Chondrocyte (in vitro differentiated cells): ENCODE data around the gene ALKBH1. TPM values are rescaled to one million over a fixed set of nuclear protein-coding genes. Genes with fewer than 3 reads are reported as not detected.
"Not testable (repeated sequence)": the region's sequence is repeated elsewhere in the genome, so short reads cannot be mapped to it uniquely, and the experiment has no call there.

ENCODE experiments used
- DNase-seq: peaks from one replicate; pipeline ENCODE4 v3.0.0; 2021; ENCODE audit warnings: mixed read lengths, low spot score
- H3K27ac Mint-ChIP-seq: one replicate; pipeline ENCODE4 v1.8.0; 2021; ENCODE audit warnings: mild to moderate bottlenecking, moderate library complexity, mixed read lengths; ENCODE audit not compliant: unreplicated experiment
- H3K27me3 Mint-ChIP-seq: 2 replicates; pipeline ENCODE4 v1.8.0; 2021; ENCODE audit warnings: low read depth, mixed read lengths
- H3K36me3 Mint-ChIP-seq: 2 replicates; pipeline ENCODE4 v1.8.0; 2021; ENCODE audit warnings: low read depth, mixed read lengths
- H3K4me1 Mint-ChIP-seq: 2 replicates; pipeline ENCODE4 v1.8.0; 2021; ENCODE audit warnings: low read depth, mild to moderate bottlenecking, mixed read lengths
- H3K4me3 Mint-ChIP-seq: one replicate; pipeline ENCODE4 v1.8.0; 2021; ENCODE audit warnings: mild to moderate bottlenecking, moderate library complexity, mixed read lengths; ENCODE audit not compliant: unreplicated experiment
- H3K9me3 Mint-ChIP-seq: 2 replicates; pipeline ENCODE4 v1.8.0; 2021; ENCODE audit warnings: low read depth, mixed read lengths
- long read RNA-seq: library from polyadenylated mRNA; stranded (forward); transcript quantifications from one replicate; pipeline ENCODE4 v2.0.0, GENCODE V29; 2021
- total RNA-seq: library from RNA; stranded (reverse); gene quantifications from 3 replicates; pipeline ENCODE4 v1.2.1, GENCODE V29; 2021
- TF ChIP-seq, protein P1 (sequence below): fragments of 200-600 bp; sonication (generic); IDR thresholded peaks from 2 replicates; pipeline ENCODE4 v1.5.0; 2021; ENCODE audit warnings: antibody characterized with exemption, mild to moderate bottlenecking, moderate library complexity

ALKBH1 gene, protein sequence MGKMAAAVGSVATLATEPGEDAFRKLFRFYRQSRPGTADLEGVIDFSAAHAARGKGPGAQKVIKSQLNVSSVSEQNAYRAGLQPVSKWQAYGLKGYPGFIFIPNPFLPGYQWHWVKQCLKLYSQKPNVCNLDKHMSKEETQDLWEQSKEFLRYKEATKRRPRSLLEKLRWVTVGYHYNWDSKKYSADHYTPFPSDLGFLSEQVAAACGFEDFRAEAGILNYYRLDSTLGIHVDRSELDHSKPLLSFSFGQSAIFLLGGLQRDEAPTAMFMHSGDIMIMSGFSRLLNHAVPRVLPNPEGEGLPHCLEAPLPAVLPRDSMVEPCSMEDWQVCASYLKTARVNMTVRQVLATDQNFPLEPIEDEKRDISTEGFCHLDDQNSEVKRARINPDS
- total RNA-seq = 7.6 to 12.7 TPM (median 8.3 TPM) in 3 replicates
- long read RNA-seq, transcript ALKBH1-201 (6 exons, 2,594 nt) = major isoform, 5 of 6 reads
- long read RNA-seq, partial matches to known transcripts = 0 of 6 reads
- long read RNA-seq, other reads (novel, unspliced or antisense) = 1 of 6 reads

DNA sequence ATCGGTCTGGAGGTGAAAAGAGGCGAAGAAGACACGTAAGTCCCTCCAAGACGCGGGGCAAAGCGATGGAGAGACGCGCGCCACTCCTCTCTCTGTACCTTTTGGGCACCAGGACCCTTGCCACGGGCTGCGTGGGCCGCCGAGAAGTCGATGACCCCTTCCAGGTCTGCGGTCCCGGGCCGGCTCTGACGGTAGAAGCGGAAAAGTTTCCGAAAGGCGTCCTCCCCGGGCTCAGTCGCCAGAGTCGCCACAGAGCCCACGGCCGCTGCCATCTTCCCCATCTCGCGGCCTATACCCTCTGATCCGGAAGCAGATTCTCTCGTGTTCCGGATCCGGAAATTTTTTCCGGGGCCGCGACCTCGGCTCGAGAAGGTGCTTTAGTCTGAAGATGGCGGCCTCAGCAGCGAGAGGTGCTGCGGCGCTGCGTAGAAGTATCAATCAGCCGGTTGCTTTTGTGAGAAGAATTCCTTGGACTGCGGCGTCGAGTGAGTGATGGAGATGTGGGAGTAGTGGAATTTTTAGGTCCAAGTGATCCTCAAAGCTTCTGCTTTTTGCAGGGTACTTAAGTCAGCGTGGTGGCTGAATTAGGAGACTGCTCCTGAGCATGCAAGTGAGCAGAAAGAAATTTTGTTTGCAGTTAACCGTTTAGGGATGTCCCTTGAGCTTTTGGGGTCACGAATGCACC, at the start of gene ALKBH1, which contains the start of gene SLIRP:
Gene ALKBH1 (minus strand): TSS at position 300 of the 685 bp plus-strand sequence. CDS start 19 bp downstream, at position 281.
Gene SLIRP (plus strand): TSS at position 380 of the 685 bp plus-strand sequence. CDS start 9 bp downstream, at position 389.
- TF ChIP-seq, protein P1, sequence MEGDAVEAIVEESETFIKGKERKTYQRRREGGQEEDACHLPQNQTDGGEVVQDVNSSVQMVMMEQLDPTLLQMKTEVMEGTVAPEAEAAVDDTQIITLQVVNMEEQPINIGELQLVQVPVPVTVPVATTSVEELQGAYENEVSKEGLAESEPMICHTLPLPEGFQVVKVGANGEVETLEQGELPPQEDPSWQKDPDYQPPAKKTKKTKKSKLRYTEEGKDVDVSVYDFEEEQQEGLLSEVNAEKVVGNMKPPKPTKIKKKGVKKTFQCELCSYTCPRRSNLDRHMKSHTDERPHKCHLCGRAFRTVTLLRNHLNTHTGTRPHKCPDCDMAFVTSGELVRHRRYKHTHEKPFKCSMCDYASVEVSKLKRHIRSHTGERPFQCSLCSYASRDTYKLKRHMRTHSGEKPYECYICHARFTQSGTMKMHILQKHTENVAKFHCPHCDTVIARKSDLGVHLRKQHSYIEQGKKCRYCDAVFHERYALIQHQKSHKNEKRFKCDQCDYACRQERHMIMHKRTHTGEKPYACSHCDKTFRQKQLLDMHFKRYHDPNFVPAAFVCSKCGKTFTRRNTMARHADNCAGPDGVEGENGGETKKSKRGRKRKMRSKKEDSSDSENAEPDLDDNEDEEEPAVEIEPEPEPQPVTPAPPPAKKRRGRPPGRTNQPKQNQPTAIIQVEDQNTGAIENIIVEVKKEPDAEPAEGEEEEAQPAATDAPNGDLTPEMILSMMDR = peak; percentile 9
- H3K4me1 Mint-ChIP-seq = peaks cover 36% of the 10 kb centered on the region
- peak within 1 kb of the TSS; percentile 93 for H3K4me3 Mint-ChIP-seq
- peaks cover 5% of the 10 kb centered on the region for H3K36me3 Mint-ChIP-seq
- H3K27me3 Mint-ChIP-seq = no peaks in the 10 kb centered on the region
- H3K27ac Mint-ChIP-seq = peak within 1 kb of the TSS; percentile 95
- DNase-seq = peak; percentile 93
- H3K9me3 Mint-ChIP-seq = no peaks in the 10 kb centered on the region

DNA sequence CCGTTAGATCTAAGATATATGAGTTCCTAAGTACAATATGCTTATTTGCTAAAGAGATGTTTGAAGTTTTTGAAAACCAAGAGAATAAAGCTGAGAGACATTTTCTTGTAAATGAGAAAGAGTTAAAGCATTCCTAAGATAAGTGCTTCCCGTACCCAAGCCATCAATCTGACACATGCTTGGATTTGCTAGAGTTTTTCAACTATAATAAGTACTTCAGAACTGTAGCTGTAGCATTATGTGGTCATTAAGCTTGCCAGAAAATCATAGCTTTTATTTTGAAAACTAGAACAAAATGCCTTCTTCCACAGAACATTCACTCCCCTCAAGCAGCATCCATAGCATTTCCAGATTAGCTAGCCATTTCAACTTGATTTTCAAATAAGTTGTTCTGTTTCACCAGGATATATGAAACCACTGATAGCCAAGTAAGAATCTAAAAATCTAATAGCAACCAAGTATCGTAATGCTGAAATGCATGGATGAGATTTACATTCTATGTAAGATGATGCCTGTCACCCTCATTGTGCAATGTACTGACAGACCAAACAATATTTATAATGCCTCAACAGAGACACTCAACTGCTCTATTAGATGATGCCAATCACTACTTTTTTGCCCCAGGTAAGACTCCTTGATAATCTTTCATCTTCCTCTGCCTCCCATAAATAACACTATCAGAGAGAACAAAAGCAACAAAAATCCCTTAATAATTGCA, 45.1 kb upstream of the ALKBH1 start:
- Mint-ChIP-seq H3K4me1 (peaks cover 6% of the 10 kb centered on the region), H3K4me3 (no peak overlapping the region), H3K36me3 (peaks cover 20% of the 10 kb centered on the region), H3K27me3 (no peaks in the 10 kb centered on the region), H3K27ac (no peak overlapping the region), H3K9me3 (no peaks in the 10 kb centered on the region)
- TF ChIP-seq, protein P1 = no peak
- no peak for DNase-seq

DNA sequence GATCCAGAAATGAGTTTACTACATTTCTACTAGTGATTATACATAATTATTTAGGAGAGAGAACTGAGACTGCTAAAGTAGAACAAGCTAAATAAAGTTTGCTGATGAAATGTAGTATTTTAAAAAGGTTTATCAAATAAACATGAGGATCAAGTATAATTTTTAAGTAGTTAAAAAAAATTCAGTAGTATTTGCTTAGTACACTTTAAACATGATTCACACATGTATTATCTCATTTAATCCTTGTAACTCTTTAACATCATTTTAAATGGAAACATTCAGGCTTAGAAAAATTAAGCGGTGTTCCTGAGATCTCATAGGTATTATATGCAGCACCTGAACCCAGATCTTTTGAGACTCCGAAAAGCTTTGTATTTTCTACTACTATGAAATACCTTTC, 44.4 kb upstream of the ALKBH1 start:
- no peak overlapping the region for H3K27ac Mint-ChIP-seq
- no peaks in the 10 kb centered on the region for H3K27me3 Mint-ChIP-seq
- DNase-seq = no peak
- TF ChIP-seq, protein P1 = no peak
- H3K4me1 Mint-ChIP-seq = no peaks in the 10 kb centered on the region
- peaks cover 21% of the 10 kb centered on the region for H3K36me3 Mint-ChIP-seq
- H3K4me3 Mint-ChIP-seq = no peak overlapping the region
- H3K9me3 Mint-ChIP-seq = no peaks in the 10 kb centered on the region

DNA sequence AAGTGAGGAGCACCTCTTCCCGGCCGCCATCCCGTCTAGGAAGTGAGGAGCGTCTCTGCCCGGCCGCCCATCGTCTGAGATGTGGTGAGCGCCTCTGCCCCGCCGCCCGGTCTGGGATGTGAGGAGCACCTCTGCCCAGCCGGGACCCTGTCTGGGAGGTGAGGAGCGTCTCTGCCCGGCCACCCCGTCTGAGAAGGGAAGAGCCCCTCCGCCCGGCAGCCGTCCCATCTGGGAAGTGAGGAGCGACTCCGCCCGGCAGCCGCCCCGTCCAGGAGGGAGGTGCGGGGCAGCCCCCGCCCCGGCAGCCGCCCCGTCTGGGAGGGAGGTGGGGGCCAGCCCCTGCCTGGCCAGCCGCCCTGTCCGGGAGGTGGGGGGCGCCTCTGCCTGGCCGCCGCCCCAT, 39.6 kb upstream of the ALKBH1 start:
- not testable (repeated sequence) for H3K4me1 Mint-ChIP-seq, H3K27me3 Mint-ChIP-seq, DNase-seq, H3K27ac Mint-ChIP-seq, H3K9me3 Mint-ChIP-seq, H3K4me3 Mint-ChIP-seq
- peaks cover 22% of the 10 kb centered on the region for H3K36me3 Mint-ChIP-seq

DNA sequence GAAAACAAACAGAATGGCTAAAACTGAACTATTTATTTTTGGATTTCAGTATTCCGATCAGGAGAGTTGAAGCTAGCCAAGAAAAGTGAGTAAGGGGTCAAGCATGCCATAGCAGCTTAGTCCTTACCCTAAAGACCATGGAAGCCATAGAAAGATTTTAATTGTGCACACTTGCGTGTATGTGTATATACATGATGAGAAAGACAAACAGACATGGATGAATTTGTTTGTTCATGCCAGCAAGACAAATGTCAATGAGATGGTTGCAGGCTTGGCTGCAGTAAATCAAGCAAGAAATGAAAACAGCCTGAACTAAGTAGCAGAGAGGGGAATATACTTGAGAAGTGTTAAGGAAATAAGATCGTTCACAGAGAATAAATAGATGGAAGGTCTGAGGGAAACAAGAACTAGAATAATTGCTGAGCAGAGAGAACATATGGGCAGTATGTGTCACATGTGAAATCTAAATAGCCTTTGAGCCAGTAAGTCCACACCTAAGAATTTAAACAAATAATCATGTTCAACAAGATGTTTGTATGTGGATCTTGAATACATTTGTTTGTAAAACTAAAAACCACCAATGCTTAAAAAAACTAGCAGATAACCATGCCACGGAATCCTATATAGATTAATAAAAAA, 38.4 kb upstream of the ALKBH1 start:
- no peaks in the 10 kb centered on the region for H3K9me3 Mint-ChIP-seq

More for the DNA sequence above, 38.4 kb upstream of the ALKBH1 start:
- H3K4me1 Mint-ChIP-seq = peaks cover 4% of the 10 kb centered on the region
- DNase-seq = no peak
- H3K27ac Mint-ChIP-seq = no peak overlapping the region
- TF ChIP-seq, protein P1 = no peak
- no peaks in the 10 kb centered on the region for H3K27me3 Mint-ChIP-seq
- H3K36me3 Mint-ChIP-seq = peaks cover 23% of the 10 kb centered on the region
- H3K4me3 Mint-ChIP-seq = no peak overlapping the region
